Small intestine (tissue), 7 donors: ENCODE measurements around the gene LRRC25. TPM values are rescaled to one million over a fixed set of nuclear protein-coding genes. Genes with fewer than 3 reads are reported as not detected.

Experiments used
- DNase-seq, 2 donors: peaks; one replicate each; pipeline versions ENCODE4 v3.0.0 to v3.0.0-alpha.2; 2013
- FAIRE-seq: peaks from 2 replicates; lab custom pipeline; 2012; peaks lifted over from hg19 to GRCh38; lab: Jason Lieb, UNC
- H3K27ac ChIP-seq, 3 donors: one replicate each; pipeline ENCODE4 v1.5.1; 2013; ENCODE audit warnings: low read length in 2 of 3, mild to moderate bottlenecking in 2 of 3, control low read depth in 1 of 3, inconsistent platforms in 1 of 3, low read depth in 1 of 3, moderate library complexity in 1 of 3
- H3K27me3 ChIP-seq, 3 donors: one replicate each; pipeline ENCODE4 v1.6.1; 2013; ENCODE audit warnings: low read length in 3 of 3, inconsistent platforms in 1 of 3; ENCODE audit not compliant: control insufficient read depth in 3 of 3, insufficient read depth in 3 of 3
- H3K36me3 ChIP-seq, 3 donors: one replicate each; pipeline ENCODE4 v1.6.1; 2013; ENCODE audit warnings: low read length in 3 of 3, inconsistent platforms in 1 of 3, low read depth in 1 of 3, mild to moderate bottlenecking in 1 of 3, moderate library complexity in 1 of 3; ENCODE audit not compliant: control insufficient read depth in 3 of 3, insufficient read depth in 2 of 3
- H3K4me1 ChIP-seq, 3 donors: one replicate each; pipeline ENCODE4 v1.6.1; 2013; ENCODE audit warnings: low read length in 2 of 3, inconsistent platforms in 1 of 3, low read depth in 1 of 3, mild to moderate bottlenecking in 1 of 3, moderate library complexity in 1 of 3; ENCODE audit not compliant: control insufficient read depth in 3 of 3, insufficient read depth in 2 of 3
- H3K4me3 ChIP-seq, 3 donors: one replicate each; pipeline ENCODE4 v1.5.1; 2013; ENCODE audit warnings: low read length in 3 of 3, control low read depth in 1 of 3, inconsistent platforms in 1 of 3, low read depth in 1 of 3, mild to moderate bottlenecking in 1 of 3, moderate library complexity in 1 of 3
- H3K9me3 ChIP-seq, 2 donors: one replicate each; pipeline ENCODE4 v1.6.1; 2013; ENCODE audit warnings: low read depth in 1 of 2, low read length in 1 of 2; ENCODE audit not compliant: control insufficient read depth in 2 of 2, insufficient read depth in 1 of 2
- WGBS, 3 donors: extraction: QIAGEN DNeasy Blood & Tissue Kit; methylation state at CpG; one replicate each; pipeline ENCODE4 v1.1.7; 2013; 5-methylcytosine and 5-hydroxymethylcytosine counted together
- polyA plus RNA-seq, 4 donors: library from polyadenylated mRNA; stranded (reverse) in 3 of 4; unstranded in 1 of 4; fragments of 200-250 nt in 3 of 4; fragments of 120-200 nt in 1 of 4; gene quantifications; one replicate each; pipeline versions ENCODE4 v1.2.1 to v1.2.3, GENCODE V29; 2013
- donor health status: healthy with polysubstance abuse.
- donor health status: control.
- donor health status: control.
- donor health status: Bipolar disorder and iron deficiency.
- donor health status: healthy.

Gene LRRC25
- polyA plus RNA-seq, 4 donors, result 0.89 to 5.1 (median 3.4) TPM

DNA sequence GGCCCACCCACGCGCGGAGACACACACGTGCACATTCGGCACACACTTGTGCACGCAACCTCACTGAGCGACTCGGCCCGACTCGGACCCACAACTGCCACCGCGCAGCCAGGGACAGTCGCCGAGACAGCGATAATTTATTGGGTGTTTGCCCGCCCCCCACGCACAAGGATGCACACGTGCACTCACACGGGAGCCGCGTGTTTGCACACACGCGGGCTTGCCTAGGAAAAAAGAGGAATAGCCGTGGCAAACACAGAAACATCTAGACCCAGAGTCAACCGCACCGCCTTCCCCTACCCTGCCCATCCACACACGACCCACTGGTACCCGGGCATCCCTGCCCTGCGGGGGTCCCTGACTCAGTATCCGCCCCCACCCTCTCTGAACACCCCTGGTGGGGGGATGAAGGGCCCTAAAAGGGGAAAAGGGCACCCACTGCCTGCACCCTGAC is 20.6 kb upstream of the LRRC25 start:
- peaks cover 2 to 73% (median 7%) of the 10 kb centered on the region in 3 donors for H3K4me1 ChIP-seq
- no peak for FAIRE-seq
- DNase-seq, result peak in 1 of 2 donors; percentile 46

DNA sequence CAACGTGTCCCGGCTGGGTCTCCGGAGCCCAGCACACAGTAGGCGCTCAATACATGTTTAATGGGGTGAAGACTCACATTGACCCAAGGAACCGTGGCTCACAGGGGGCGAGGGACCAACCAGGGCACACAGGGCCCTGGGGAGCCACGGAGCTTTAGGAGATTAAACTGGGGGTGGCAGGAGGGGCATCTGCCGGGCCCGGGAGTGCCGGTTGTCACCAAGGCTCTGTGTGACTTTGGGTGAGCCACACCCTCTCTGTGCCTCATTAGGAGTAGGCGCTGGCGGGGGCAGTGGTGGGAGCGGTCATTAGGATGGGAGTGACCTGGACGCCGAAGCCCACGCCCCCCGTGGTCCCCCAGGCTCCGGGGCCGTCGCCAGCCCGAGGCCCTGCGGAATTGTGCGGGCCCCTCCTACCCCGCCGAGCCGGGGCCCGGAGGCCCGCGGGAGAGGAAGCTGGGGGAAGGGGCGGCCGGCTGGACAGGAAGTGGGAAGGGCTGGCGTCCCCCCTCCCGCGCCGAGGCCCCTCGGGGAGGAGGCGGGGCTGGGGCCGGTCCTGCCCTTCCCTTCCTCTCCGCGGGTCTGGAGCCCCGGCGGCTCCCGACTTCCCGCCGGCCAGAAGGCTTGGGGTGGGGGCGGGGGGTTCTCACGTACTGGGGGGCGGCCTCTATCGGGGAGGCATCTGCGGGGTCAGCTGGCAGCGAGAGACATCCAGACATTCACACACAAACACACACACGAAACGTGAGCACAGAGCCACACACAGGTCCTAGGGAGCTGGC is 20.0 kb upstream of the LRRC25 start:
- Histone ChIP-seq H3K4me1 (peaks cover 2 to 66% (median 7%) of the 10 kb centered on the region in 3 donors), H3K4me3 (peak overlapping the region in 2 of 3 donors; percentile 33 to 42)
- no peak for FAIRE-seq

More for the DNA sequence above, 20.6 kb upstream of the LRRC25 start:
- no peaks in the 10 kb centered on the region for H3K27me3 ChIP-seq
- peak overlapping the region in 2 of 3 donors; percentile 33 to 42 for H3K4me3 ChIP-seq
- H3K36me3 ChIP-seq, result peaks cover 0 to 23% (median 0%) of the 10 kb centered on the region in 3 donors
- H3K27ac ChIP-seq, result peak overlapping the region; percentile 70 to 89 (median 89)
- WGBS, 3 donors, result 4 to 10% (median 7%) methylated on average over 24 to 30 of the region's 30 CpGs
- no peaks in the 10 kb centered on the region for H3K9me3 ChIP-seq

DNA sequence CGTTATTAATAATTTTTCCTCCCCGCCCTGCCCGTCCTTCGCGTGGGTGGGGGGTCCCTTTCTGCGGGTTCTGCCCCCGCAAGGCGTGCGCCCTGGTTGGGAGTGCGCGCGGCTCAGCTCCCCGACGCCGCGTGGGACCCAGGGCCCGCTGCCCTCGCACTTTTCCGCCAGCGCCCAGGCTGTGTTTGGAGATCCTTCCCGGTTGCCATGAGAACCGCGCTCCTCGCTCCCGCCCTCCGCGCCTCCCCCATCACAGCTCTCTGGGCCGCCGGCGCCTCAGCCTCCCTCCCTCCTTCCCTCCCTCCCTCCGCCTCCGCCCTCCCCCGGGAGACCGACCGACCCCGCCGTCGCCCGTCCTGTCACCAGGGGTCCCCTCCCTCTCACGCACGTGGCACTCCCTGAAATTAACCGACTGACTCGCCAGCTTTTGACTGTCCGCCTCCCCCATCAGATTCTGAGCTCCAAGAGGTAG is 19.4 kb upstream of the LRRC25 start:
- Histone ChIP-seq H3K4me1 (peaks cover 2 to 60% (median 7%) of the 10 kb centered on the region in 3 donors), H3K4me3 (peak overlapping the region in 2 of 3 donors; percentile 25 to 42), H3K9me3 (no peaks in the 10 kb centered on the region), H3K36me3 (peaks cover 0 to 13% (median 0%) of the 10 kb centered on the region in 3 donors), H3K27me3 (no peaks in the 10 kb centered on the region), H3K27ac (peak overlapping the region; percentile 70 to 89 (median 89))
- WGBS, 3 donors, result 0 to 2% (median 1%) methylated on average over 36 to 44 of the region's 44 CpGs
- peak in 1 of 2 donors; percentile 94 for DNase-seq
- no peak for FAIRE-seq

More for the DNA sequence above, 20.0 kb upstream of the LRRC25 start:
- WGBS, 3 donors, result 0 to 1% (median 0%) methylated on average over 32 to 52 of the region's 53 CpGs
- DNase-seq, result peak in 1 of 2 donors; percentile 83
- no peaks in the 10 kb centered on the region for H3K27me3 ChIP-seq
- no peaks in the 10 kb centered on the region for H3K9me3 ChIP-seq
- peaks cover 0 to 17% (median 0%) of the 10 kb centered on the region in 3 donors for H3K36me3 ChIP-seq
- H3K27ac ChIP-seq, result peak overlapping the region; percentile 70 to 89 (median 89)

DNA sequence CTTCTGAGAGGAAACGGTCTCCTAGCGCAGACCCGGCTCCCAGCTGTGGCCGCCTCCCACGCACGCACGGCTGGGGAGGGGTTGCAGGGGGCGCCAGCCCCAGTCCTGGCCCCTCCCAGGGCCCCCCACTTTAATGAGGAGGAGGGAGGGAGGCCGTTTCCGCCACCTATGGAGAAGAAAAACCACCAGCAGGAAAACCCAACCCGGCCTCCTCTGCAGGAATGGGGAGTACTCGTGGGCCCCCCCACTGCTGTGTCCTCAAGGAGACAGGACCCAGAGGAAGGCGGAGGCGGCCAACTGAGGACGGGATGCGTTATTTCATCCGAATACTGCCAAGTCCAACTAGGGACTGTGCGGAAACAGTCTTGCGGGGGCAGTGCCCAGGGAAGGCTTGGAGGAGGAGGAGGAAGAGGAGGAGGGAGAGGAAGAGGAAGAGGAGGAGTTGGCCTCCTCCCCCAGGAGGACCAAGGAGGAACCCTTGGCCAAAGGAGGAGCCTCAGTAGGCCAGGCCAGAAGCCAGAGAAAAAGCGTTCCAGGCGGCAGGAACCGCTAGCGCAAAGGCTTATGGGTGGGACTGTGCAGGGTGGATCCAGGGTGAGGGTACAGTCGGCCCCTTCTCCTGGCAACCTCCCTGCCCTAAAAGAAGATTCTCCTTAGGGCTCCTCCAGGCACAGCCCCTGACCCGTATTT is 17.9 kb upstream of the LRRC25 start:
- Histone ChIP-seq H3K4me1 (peaks cover 2 to 52% (median 7%) of the 10 kb centered on the region in 3 donors), H3K27me3 (no peaks in the 10 kb centered on the region), H3K27ac (peak overlapping the region; percentile 56 to 89 (median 89)), H3K9me3 (no peaks in the 10 kb centered on the region), H3K36me3 (peaks cover 0 to 6% (median 0%) of the 10 kb centered on the region in 3 donors), H3K4me3 (peak overlapping the region in 1 of 3 donors; percentile 30)
- no peak for FAIRE-seq
- WGBS, 3 donors, result 27 to 38% (median 35%) methylated on average over 23 to 25 of the region's 25 CpGs
- DNase-seq, result no peak

DNA sequence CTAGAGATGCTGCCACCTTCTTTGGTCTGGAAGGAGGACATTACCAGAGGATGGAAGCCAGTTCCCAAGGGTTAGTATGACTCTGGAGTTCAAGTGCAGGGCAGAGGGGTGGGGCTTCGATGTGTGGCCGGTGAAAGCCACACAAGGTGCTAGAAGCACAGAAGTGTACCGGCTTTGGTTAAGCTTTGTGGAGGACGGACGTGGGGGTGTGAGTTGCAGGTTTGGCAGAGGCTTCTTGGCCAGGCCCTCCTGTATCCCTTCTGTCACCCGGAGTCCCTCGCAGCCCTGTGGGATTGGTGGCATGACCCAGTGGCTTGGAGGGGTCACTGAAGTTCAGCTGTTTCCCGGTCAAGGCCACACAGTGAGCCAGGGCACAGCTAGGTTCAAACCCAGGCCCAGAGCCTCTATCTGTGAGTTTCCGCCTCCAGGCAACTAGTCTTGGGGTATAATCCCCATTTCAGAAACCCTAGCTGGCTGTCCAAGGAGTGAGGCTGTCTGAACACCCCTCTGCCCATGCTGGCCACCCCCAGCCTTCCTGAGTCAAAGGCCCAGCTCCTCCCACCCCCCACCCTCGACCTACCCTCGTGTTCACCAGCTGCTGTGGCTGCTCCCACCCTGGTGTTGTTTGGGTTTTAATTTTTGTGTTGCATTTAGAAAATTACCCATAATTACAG is 17.2 kb upstream of the LRRC25 start:
- peaks cover 0 to 6% (median 0%) of the 10 kb centered on the region in 3 donors for H3K36me3 ChIP-seq
- peak overlapping the region in 1 of 3 donors; percentile 30 for H3K4me3 ChIP-seq
- peaks cover 2 to 53% (median 7%) of the 10 kb centered on the region in 3 donors for H3K4me1 ChIP-seq
- peak overlapping the region; percentile 51 to 89 (median 89) for H3K27ac ChIP-seq
- H3K27me3 ChIP-seq, result no peaks in the 10 kb centered on the region
- no peaks in the 10 kb centered on the region for H3K9me3 ChIP-seq
- peak in 1 of 2 donors; percentile 53 for DNase-seq
- 20 to 38% (median 33%) methylated on average over 11 of the region's 11 CpGs for WGBS, 3 donors
- no peak for FAIRE-seq

DNA sequence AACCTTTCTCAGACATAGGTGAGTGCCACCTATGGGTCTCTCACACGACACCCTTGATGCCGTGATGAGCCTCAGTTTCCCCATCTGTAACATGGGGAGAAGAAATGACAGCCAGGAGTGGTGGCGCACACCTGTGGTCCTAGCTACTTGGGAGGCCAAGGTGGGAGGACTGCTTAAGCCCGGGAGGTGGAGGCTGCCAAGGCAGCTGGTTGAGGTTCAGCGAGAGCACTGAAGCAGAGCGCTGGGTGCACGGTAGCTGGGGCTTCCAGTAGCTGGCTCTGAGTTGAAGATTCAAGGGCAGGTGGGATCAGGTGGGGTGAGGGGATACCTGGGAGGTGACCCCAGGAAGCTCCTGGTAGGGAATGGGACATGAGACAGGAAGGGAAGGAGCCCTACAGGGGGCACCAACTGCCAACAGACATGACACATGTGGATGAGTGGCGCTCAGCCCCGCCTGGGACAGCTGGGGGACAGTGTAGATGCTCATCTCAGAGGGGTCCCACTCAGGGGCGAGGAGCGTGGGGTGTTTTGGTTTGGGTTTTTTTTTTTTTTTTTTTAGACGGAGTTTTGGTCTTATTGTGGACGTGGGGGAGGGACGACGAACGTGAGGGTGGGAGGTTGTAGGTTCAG is 15.3 kb upstream of the LRRC25 start:
- DNase-seq (no peak), FAIRE-seq (no peak)
- peaks cover 0 to 6% (median 0%) of the 10 kb centered on the region in 3 donors for H3K36me3 ChIP-seq
- no peaks in the 10 kb centered on the region for H3K27me3 ChIP-seq
- 72 to 78% (median 76%) methylated on average over 15 to 16 of the region's 16 CpGs for WGBS, 3 donors
- peaks cover 0 to 43% (median 7%) of the 10 kb centered on the region in 3 donors for H3K4me1 ChIP-seq
- H3K4me3 ChIP-seq, result no peak overlapping the region
- no peaks in the 10 kb centered on the region for H3K9me3 ChIP-seq
- no peak overlapping the region for H3K27ac ChIP-seq

- DNase-seq (peak; percentile 53 to 67), FAIRE-seq (no peak)
- Histone ChIP-seq H3K4me1 (peaks cover 0 to 19% (median 0%) of the 10 kb centered on the region in 3 donors), H3K4me3 (no peak overlapping the region), H3K27me3 (no peaks in the 10 kb centered on the region), H3K36me3 (peaks cover 0 to 2% (median 0%) of the 10 kb centered on the region in 3 donors), H3K27ac (no peak overlapping the region), H3K9me3 (no peaks in the 10 kb centered on the region)
- 30 to 56% (median 31%) methylated on average over 10 of the region's 10 CpGs for WGBS, 3 donors
Observed at GRCh38 chr19:18408053-18408476, 10.6 kb upstream of the LRRC25 start.
